Activated naive CD4-positive, alpha-beta T cell treated with anti-CD3 and anti-CD28 coated beads, Interleukin-2, amount 50 U/mL, for 24 hours (primary cell): Measurements from ENCODE around the gene SNN.

Source experiments
- H3K27ac Mint-ChIP-seq: one replicate; pipeline ENCODE4 v1.8.0; 2021; ENCODE audit warnings: mild to moderate bottlenecking, mixed read lengths
- H3K27me3 Mint-ChIP-seq: one replicate; pipeline ENCODE4 v1.8.0; 2021; ENCODE audit warnings: mixed read lengths
- H3K36me3 Mint-ChIP-seq: one replicate; pipeline ENCODE4 v1.8.0; 2021; ENCODE audit warnings: mixed read lengths
- H3K4me1 Mint-ChIP-seq: one replicate; pipeline ENCODE4 v1.8.0; 2021; ENCODE audit warnings: mixed read lengths
- H3K4me3 Mint-ChIP-seq: one replicate; pipeline ENCODE4 v1.8.0; 2021; ENCODE audit warnings: mild to moderate bottlenecking, mixed read lengths
- H3K9me3 Mint-ChIP-seq: one replicate; pipeline ENCODE4 v1.8.0; 2021; ENCODE audit warnings: mixed read lengths

SNN gene

DNA sequence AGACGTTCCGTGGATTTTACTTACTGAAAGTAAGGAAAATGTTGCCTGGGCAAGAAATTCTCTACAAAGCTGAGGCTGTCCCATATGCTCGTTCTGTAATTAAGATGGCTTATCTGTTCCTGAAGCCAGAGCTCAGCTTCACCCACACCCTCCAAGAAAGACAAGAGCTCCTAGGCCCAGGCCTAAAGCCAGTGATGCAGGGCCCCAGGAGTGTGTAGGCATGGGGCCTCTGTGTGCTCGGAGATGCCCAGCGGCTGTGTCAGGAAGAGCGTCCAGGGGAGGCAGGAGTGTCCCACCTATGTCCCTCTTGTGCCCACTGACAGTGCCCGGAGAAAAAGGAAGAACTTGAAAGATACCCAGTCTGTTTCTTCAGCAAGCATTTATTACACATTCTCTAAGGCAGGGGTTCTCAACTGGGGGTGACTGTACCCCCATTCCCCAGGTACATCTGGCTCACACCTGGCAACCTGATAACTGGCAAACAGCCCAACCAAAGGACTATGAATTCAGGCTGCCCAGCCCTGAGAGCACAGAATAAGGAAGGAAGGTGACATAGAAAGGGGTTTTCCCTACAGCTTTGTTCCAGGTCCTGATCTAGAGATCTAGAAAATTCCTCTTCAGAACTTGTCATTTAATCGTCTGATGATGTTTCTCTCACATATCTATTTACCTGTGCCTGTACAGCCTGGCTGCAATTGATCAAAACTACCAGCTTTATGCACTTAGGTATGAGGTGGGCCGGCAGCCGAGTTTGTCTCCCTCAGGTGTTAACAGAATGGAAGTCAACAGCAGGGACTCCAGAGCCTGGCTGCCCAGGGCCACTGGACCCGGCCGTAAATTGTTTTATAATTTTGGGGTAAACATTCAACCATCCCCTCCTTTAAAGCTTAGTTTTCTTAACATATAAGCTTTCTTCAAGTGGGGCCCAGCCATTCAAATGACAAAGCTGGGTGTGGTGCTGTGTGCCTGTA, 12.0 kb downstream of the SNN start:
- Mint-ChIP-seq H3K36me3 (peaks cover 5% of the 10 kb centered on the region), H3K27ac (peak overlapping the region; percentile 81), H3K4me1 (peaks cover 54% of the 10 kb centered on the region), H3K4me3 (no peak overlapping the region), H3K9me3 (no peaks in the 10 kb centered on the region), H3K27me3 (no peaks in the 10 kb centered on the region)

DNA sequence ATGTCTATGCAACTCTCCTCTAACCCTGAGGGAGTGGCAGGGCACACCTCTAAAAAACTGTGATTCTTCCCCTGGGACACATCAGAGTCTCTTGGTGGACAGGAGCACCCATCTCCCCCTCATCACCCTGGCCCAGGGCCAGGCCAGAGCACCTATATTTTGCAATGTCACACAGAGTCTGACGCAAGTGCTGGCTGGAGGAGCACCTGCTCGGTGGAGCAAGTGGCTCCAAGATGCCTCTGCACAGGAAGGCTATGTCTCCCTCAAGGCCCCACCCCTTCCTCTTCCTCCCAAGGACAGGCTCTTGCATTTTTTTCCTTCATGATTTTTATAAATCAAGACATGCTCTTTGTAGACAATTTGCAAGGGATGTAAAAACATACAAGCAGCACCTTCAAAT, 13.3 kb downstream of the SNN start:
- Mint-ChIP-seq H3K4me3 (peak overlapping the region; percentile 61), H3K4me1 (peaks cover 52% of the 10 kb centered on the region), H3K36me3 (peaks cover 5% of the 10 kb centered on the region), H3K9me3 (no peaks in the 10 kb centered on the region), H3K27me3 (no peaks in the 10 kb centered on the region), H3K27ac (peak overlapping the region; percentile 96)

DNA sequence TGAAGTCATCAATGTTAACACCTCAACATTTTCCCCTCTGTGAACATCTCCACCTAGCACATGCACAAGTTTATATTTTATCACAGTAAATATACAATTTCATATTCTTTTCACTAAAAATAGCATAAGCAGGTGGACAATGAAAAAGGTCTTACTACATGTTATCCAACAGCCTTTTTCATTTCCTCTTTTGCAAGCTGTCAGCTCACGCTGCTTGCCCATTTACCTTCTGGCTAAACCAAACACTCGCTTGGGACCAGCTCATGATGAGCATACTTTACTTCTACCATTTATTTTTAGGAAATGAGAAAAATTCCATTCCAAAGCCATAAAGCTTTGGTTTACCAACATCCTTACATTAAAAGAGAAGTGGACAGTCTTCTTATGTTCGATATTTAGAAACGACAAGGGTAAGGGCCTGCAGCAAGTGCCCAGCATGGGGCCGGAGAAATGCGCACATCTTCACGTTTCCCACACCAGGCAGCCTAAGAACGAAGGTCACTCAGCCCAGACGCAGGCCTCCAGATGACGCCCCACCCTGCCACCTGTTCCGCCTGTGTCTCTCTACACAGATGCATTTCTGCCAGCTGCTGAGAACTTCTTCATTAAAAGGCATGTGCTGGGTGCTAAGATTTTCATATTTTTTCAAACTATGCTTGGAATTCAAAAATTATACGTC, 13.9 kb downstream of the SNN start:
- Mint-ChIP-seq H3K36me3 (peaks cover 8% of the 10 kb centered on the region), H3K27ac (peak overlapping the region; percentile 96), H3K4me3 (peak overlapping the region; percentile 61), H3K9me3 (no peaks in the 10 kb centered on the region), H3K4me1 (peaks cover 54% of the 10 kb centered on the region), H3K27me3 (no peaks in the 10 kb centered on the region)

DNA sequence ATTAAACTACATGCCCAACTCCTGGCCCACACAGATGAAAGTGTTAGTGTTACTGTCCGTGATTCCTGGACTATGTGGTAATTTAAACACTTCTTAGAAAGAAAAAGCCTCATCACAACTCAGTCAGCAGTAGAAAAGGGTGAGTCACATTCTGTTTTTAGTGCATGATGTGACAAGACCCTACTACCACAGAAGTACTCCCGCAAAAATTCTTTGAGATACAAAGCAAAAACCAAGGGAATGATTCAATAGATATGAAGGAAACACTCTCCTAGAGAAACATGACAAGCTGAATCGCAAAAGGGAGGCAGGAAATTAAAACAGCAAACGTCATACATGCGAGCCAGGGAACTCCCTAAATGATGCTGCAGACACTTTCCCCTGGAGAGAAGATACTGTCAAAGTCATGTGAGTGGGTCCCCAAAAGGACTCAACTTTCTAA, 14.4 kb downstream of the SNN start:
- Mint-ChIP-seq H3K9me3 (no peaks in the 10 kb centered on the region), H3K27me3 (no peaks in the 10 kb centered on the region), H3K27ac (peak overlapping the region; percentile 85), H3K36me3 (peaks cover 10% of the 10 kb centered on the region), H3K4me1 (peaks cover 49% of the 10 kb centered on the region), H3K4me3 (no peak overlapping the region)

DNA sequence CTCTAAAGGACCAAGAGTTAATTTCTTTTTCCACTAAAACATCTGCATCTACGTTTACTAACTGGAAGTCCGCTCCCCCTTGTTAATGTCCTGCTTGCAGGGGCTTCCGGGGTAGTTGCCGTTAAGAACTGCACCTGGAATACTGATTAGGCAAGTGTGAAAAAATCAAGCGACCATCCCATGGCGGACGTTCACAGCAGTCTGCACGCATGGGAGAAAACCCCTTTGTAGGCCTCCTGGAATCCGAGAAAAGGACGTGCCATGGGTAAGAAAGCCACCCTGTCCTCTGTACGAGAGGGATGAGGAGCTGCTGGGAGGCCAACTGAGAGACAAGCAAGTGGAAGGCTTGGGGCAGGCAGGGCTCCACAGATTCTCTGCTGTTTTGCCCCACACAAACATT, 14.9 kb downstream of the SNN start:
- H3K27ac Mint-ChIP-seq, result peak overlapping the region; percentile 59
- H3K27me3 Mint-ChIP-seq, result no peaks in the 10 kb centered on the region
- H3K9me3 Mint-ChIP-seq, result no peaks in the 10 kb centered on the region
- peaks cover 11% of the 10 kb centered on the region for H3K36me3 Mint-ChIP-seq
- H3K4me3 Mint-ChIP-seq, result no peak overlapping the region
- H3K4me1 Mint-ChIP-seq, result peaks cover 46% of the 10 kb centered on the region

DNA sequence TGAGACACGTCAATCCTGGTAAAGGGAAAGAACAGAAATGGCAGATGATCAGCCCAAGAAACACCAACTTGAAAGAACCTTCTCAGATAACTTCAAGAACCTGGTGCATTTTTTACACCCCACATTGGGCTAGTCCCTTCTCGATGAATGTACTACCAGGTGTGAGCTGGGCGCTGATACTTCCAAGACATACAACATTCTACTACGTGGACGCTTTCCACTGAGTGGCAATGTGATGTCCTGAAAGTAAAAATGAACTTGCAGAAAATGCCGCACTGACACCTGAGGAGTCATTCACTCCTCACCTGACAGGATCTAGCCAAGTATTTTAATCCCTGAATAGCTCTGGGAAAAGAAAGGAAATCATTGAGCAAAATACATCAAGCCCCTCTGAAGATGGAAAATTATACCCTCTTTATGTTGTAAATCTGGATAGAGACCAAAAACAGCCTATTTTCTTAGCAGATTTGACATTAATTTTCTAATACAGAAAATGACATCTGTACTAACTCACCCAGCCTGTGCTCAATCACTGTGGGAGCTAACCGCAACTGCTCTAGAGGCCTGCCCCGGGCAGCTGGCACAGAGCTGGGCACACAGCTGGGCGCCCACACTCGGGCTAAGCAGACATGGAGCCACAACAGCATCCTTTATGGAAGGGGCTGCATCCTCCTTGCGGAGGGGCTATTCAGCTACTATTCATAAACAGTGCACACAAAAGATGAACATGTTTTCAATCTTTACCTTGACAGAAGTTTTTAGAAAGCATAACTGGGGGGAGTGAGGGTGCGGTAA, 16.2 kb downstream of the SNN start:
- H3K9me3 Mint-ChIP-seq, result no peaks in the 10 kb centered on the region
- H3K27ac Mint-ChIP-seq, result peak overlapping the region; percentile 63
- no peaks in the 10 kb centered on the region for H3K27me3 Mint-ChIP-seq
- peaks cover 55% of the 10 kb centered on the region for H3K4me1 Mint-ChIP-seq
- peaks cover 11% of the 10 kb centered on the region for H3K36me3 Mint-ChIP-seq
- no peak overlapping the region for H3K4me3 Mint-ChIP-seq

DNA sequence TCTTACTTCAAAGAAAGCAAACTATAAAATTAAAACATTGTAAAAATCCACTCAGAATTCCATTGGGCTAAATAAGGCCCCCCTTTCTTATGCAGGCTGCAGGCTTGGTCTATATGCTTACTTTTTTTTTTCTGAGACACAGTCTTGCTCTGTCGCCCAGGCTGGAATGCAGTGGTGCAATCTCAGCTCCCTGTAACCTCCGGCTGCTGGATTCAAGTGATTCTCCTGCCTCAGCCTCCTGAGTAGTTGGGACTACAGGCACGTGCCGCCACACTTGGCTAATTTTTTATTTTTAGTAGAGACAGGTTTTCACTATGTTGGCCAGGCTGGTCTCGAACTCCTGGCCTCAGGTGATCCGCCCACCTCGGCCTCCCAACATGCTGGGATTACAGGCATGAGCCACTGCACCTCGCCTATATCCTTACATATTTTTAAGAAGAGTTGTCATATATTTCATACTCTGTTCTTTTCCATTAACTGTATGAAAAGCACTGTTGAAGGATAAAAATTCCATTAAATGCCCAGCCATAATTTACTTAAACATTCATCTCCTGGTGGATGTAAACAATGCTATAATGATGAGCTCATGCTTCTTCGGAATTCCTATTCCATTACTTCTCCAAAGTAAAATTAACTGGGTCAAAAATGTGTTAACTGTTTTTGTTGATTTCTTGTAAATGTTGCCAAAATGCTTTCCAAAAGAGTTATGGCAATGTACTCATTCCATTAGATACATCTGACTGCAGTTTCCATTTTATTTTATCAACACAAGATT, 17.8 kb downstream of the SNN start:
- no peaks in the 10 kb centered on the region for H3K27me3 Mint-ChIP-seq
- H3K9me3 Mint-ChIP-seq, result no peaks in the 10 kb centered on the region
- H3K27ac Mint-ChIP-seq, result no peak overlapping the region
- no peak overlapping the region for H3K4me3 Mint-ChIP-seq
- H3K36me3 Mint-ChIP-seq, result peaks cover 14% of the 10 kb centered on the region
- H3K4me1 Mint-ChIP-seq, result peaks cover 52% of the 10 kb centered on the region

DNA sequence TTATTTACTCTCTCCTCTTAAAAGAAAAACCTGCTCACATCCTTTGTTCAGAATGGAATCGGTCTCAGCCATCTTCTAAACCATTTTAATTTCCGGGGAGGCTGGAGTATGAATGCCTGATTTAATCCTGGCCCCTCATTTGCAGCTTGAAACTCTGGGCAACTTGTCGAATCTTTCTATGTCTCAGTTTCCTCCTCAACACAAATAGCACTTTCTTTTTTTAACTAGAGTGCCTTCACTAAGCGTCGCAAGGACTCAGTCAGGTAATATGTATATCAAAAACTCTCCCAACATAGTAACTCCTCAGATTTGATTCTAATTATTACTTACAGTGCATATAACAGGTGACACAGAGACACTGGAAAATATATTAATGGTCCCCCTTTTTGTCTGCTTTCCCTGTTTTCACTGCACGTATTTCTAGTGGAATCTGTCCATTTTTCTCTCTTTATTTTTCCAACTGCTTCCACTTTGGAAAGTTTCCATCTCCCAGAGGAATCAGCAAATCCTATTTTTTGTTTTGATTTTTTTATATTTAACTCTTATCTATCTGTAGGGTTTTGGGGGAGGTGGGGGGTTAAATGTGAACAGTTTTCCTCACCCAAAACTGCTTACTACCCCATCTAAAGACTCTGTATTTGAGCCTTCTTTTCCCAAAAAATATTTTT, 18.6 kb downstream of the SNN start:
- Mint-ChIP-seq H3K27ac (peak overlapping the region; percentile 76), H3K9me3 (no peaks in the 10 kb centered on the region)

DNA sequence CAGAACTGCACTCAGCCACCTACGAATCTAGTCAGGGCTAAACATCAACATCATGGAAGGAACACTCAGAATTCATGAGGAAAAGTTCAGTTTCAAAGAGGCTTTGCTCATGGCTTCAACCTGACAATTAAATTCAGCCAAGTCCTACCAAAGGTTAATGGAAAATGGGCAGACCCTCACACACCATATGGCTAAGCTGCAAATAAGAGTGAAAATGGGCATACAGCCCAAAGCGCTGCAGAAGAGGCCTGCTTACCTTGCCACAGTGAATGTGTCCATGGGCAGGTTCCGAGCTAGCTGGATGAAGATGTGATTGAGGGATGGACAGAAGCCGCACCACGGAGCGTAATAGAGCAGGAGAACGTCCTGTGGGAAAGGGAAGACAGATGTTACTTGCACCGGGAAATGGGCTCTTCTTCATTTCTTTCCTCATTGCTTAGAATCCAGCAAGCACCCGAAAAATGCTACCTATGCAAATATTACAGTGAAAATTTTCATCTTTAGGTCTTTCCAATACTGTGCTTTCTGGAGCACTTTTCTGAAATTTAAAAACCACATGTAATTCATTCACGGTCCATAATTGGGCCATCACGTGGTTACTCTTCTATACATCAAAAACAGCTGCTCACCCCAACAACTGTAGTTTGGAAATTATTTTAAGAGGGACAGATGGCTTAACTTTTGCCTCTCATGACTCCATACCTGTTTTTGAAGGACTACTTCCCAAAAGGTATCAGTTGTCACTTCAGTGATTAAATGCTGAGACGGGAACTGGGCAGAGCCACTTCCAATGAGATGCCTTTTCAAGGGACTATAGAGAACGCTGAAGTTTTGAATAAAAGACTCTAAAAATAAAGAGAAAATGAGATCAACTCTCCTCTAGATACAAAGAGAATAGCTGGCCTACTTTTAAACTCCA, 19.6 kb downstream of the SNN start:
- peak overlapping the region; percentile 21 for H3K27ac Mint-ChIP-seq
- peaks cover 16% of the 10 kb centered on the region for H3K36me3 Mint-ChIP-seq
- no peak overlapping the region for H3K4me3 Mint-ChIP-seq
- H3K9me3 Mint-ChIP-seq, result no peaks in the 10 kb centered on the region
- peaks cover 35% of the 10 kb centered on the region for H3K4me1 Mint-ChIP-seq
- no peaks in the 10 kb centered on the region for H3K27me3 Mint-ChIP-seq

More for the DNA sequence above, 18.6 kb downstream of the SNN start:
- H3K27me3 Mint-ChIP-seq, result no peaks in the 10 kb centered on the region
- H3K36me3 Mint-ChIP-seq, result peaks cover 14% of the 10 kb centered on the region
- peaks cover 45% of the 10 kb centered on the region for H3K4me1 Mint-ChIP-seq
- H3K4me3 Mint-ChIP-seq, result no peak overlapping the region

DNA sequence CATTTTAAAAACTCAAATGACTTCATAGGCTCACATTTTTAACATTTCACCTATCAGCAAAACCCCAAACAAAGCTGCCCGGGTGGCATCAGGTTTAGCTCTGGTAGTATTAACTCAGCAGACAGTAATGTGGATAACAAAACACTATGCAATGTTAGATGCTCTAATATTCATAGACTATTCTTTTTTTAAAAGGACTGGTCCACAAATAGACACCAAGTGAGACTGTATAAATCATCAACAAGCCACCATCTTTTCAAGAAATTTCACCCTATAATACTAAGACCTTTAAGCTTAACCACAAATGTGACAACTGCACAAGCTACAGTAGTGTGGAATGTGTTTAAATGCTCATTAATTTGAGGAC, 20.2 kb downstream of the SNN start:
- Mint-ChIP-seq H3K36me3 (peaks cover 17% of the 10 kb centered on the region), H3K4me3 (no peak overlapping the region), H3K27me3 (no peaks in the 10 kb centered on the region), H3K9me3 (no peaks in the 10 kb centered on the region), H3K4me1 (peaks cover 31% of the 10 kb centered on the region), H3K27ac (no peak overlapping the region)

DNA sequence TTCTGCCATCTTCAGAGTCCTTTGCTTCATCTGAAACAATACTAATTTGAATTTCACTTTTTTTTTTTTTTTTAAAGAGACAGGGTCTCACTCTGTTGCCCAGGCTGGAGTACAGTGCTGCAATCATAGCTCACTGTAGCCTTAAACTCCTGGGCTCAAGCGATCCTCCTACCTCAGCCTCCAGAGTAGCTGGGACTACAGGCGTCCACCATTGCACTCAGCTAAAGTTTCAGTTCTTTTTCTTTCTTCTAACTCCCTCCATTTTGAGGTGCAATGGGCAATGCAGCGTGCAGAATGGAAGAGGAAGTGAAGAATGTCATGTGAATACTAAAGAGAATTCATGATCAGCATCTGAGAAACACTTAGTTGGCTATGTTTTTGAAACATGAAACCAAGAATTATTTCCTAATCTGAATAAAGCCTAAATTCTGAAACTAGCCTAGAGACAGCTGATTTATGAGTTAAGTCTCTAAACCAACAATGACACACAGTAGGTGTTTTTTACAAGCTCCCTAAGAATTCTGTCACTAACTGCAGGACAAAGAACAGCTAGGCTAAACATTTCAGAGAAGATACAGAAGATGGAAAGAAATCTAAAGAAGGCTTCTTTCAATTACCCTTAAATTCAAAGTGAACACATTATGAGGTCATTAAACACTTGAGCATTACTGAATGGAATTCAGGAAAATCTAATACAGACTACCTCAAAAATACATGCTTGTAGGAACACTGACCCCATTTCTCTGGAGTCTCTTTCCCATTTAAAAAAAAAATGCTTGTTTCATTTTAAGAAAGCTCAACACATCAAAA, 21.0 kb downstream of the SNN start:
- peaks cover 31% of the 10 kb centered on the region for H3K4me1 Mint-ChIP-seq
- H3K27me3 Mint-ChIP-seq, result no peaks in the 10 kb centered on the region
- H3K36me3 Mint-ChIP-seq, result peaks cover 17% of the 10 kb centered on the region
- peak overlapping the region; percentile 41 for H3K27ac Mint-ChIP-seq
- H3K9me3 Mint-ChIP-seq, result no peaks in the 10 kb centered on the region
- no peak overlapping the region for H3K4me3 Mint-ChIP-seq

DNA sequence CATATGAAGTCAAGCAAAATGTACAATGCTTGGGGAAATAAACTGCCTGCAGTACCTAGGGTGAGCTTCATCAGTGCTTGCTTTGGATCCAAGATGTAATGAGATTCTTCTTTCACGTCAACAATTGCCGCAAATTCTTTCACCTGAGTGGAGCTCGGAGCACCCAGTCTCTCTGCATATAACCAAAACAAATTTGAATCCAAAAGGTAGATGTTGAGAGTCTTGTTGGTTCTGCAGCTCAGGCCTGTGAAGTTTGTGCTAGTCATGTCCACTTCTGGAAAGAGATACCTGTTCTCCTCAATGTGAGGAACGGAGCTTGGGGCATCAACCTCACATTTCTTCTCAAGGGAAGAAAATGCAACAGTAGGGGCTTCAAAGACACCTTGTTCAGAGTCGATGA, 23.0 kb downstream of the SNN start:
- H3K27me3 Mint-ChIP-seq, result no peaks in the 10 kb centered on the region
- no peak overlapping the region for H3K4me3 Mint-ChIP-seq
- no peaks in the 10 kb centered on the region for H3K9me3 Mint-ChIP-seq
- no peak overlapping the region for H3K27ac Mint-ChIP-seq
- H3K4me1 Mint-ChIP-seq, result peaks cover 33% of the 10 kb centered on the region
- H3K36me3 Mint-ChIP-seq, result peaks cover 22% of the 10 kb centered on the region

DNA sequence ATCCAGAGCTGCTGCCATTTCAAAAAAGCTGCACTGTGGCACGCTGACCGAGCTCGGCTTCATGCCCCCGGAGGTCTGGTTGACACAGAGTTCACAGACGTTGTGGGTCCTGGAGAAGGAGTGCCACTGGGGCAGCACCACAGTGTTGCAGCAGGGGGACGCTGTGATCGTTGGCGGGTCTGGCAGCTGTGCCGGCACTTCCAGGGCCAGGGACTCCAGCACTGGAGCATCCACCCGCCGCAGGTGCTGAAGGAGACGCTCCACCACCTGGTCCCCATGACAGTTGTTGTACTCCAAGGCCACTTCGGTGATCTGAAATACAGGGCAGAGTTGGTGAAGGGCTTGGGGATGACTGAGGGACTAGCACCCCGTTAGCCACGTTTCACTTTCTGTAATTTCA, 23.5 kb downstream of the SNN start:
- H3K4me1 Mint-ChIP-seq, result peaks cover 33% of the 10 kb centered on the region
- H3K9me3 Mint-ChIP-seq, result no peaks in the 10 kb centered on the region
- no peaks in the 10 kb centered on the region for H3K27me3 Mint-ChIP-seq
- H3K36me3 Mint-ChIP-seq, result peaks cover 22% of the 10 kb centered on the region
- no peak overlapping the region for H3K4me3 Mint-ChIP-seq
- H3K27ac Mint-ChIP-seq, result no peak overlapping the region
